Upper lobe of left lung (tissue), 4 donors: ENCODE measurements around the gene AMHR2.
"Not testable (repeated sequence)": the region's sequence is repeated elsewhere in the genome, so short reads cannot be mapped to it uniquely, and the experiment has no call there.

Experiments used
- POLR2AphosphoS5 ChIP-seq, 2 donors: sonication (generic); formaldehyde crosslinking; IDR thresholded peaks; one replicate each; pipeline ENCODE4 v1.5.1; 2017; ENCODE audit warnings: antibody characterized with exemption in 2 of 2
- TF ChIP-seq, protein P1 (sequence below), 6 experiments: fragments of 450-650 bp in 4 of 6; fragments of 200-600 bp in 2 of 6; sonication (generic) in 2 of 6; IDR thresholded peaks; one replicate each; pipeline ENCODE4 v1.5.1; 2016 to 2019; ENCODE audit warnings: antibody characterized with exemption in 6 of 6

DNA sequence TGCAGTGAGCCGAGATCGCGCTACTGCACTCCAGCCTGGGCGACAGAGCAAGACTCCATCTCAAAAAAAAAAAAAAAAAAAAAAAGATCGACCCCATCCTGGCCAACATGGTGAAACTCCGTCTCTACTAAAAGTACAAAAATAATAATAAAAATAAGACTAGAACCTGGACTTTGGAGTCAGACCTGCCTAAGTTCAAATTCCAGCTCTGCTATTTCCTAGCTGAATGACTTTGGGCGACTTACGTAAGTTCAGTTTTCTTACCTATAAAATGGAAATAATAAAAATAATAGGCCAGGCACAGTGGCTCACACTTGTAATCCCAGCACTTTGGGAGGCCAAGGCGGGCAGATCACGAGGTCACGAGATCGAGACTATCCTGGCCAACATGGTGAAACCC, 1.4 kb upstream of the AMHR2 start:
- TF ChIP-seq, protein P1, sequence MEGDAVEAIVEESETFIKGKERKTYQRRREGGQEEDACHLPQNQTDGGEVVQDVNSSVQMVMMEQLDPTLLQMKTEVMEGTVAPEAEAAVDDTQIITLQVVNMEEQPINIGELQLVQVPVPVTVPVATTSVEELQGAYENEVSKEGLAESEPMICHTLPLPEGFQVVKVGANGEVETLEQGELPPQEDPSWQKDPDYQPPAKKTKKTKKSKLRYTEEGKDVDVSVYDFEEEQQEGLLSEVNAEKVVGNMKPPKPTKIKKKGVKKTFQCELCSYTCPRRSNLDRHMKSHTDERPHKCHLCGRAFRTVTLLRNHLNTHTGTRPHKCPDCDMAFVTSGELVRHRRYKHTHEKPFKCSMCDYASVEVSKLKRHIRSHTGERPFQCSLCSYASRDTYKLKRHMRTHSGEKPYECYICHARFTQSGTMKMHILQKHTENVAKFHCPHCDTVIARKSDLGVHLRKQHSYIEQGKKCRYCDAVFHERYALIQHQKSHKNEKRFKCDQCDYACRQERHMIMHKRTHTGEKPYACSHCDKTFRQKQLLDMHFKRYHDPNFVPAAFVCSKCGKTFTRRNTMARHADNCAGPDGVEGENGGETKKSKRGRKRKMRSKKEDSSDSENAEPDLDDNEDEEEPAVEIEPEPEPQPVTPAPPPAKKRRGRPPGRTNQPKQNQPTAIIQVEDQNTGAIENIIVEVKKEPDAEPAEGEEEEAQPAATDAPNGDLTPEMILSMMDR (IDR thresholded peaks at IDR 0.05) = not testable (repeated sequence)
- not testable (repeated sequence) for TF ChIP-seq POLR2AphosphoS5 (IDR thresholded peaks at IDR 0.05)
